ENCODE measurements around the gene PDIA3. TPM values are rescaled to one million over a fixed set of nuclear protein-coding genes. Genes with fewer than 3 reads are reported as not detected.
A peak's percentile ranks its signal among the peaks of the same experiment; 100 is the strongest.

PDIA3 gene
- total RNA-seq, 2 donors from 2014 or later: 578 to 589 TPM

GRCh38 chr15:43775411-43775965, 29.2 kb downstream of the PDIA3 start:
- H3K9ac ChIP-seq (ENCODE audit: extremely low read depth, low read length, poor library complexity, severe bottlenecking): no peak overlapping the region
- WGBS, 2 experiments (ENCODE audit: insufficient coverage in 1 of 2, insufficient read length in 1 of 2): 100% methylated on average over 1 of the region's 1 CpG; no CpG with 5 or more reads in 1 of the 2 experiments
- H3K9me3 Mint-ChIP-seq: no peaks in the 10 kb centered on the region
- H3K27me3 ChIP-seq (ENCODE audit: control insufficient read depth, insufficient read depth, low read length, poor library complexity, severe bottlenecking): no peaks in the 10 kb centered on the region
- no peak overlapping the region for H3K4me3 ChIP-seq (ENCODE audit: low read length)
- no peaks in the 10 kb centered on the region for H3K9me3 ChIP-seq (ENCODE audit: control insufficient read depth, low read length)
- DNase-seq: peak; percentile 86
- H3K4me1 Mint-ChIP-seq: peaks cover 12% of the 10 kb centered on the region
- peak overlapping the region; percentile 66 for H3K4me3 Mint-ChIP-seq
- H3K4me1 ChIP-seq (ENCODE audit: control insufficient read depth, insufficient read depth, low read length): no peaks in the 10 kb centered on the region
- H3K36me3 Mint-ChIP-seq (ENCODE audit: low read depth): peaks cover 31% of the 10 kb centered on the region
- H3K36me3 ChIP-seq (ENCODE audit: control insufficient read depth, insufficient read depth, low read length): peaks cover 40% of the 10 kb centered on the region
- TF ChIP-seq, protein P1, sequence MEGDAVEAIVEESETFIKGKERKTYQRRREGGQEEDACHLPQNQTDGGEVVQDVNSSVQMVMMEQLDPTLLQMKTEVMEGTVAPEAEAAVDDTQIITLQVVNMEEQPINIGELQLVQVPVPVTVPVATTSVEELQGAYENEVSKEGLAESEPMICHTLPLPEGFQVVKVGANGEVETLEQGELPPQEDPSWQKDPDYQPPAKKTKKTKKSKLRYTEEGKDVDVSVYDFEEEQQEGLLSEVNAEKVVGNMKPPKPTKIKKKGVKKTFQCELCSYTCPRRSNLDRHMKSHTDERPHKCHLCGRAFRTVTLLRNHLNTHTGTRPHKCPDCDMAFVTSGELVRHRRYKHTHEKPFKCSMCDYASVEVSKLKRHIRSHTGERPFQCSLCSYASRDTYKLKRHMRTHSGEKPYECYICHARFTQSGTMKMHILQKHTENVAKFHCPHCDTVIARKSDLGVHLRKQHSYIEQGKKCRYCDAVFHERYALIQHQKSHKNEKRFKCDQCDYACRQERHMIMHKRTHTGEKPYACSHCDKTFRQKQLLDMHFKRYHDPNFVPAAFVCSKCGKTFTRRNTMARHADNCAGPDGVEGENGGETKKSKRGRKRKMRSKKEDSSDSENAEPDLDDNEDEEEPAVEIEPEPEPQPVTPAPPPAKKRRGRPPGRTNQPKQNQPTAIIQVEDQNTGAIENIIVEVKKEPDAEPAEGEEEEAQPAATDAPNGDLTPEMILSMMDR (conservative IDR thresholded peaks at IDR 0.05): peak; percentile 73
- peaks cover 8% of the 10 kb centered on the region for H3K27me3 Mint-ChIP-seq (ENCODE audit: insufficient read depth)
- H3K27ac ChIP-seq (ENCODE audit: low read depth, low read length): no peak overlapping the region
- no peak overlapping the region for H3K27ac Mint-ChIP-seq

GRCh38 chr15:43776101-43776717, 30.0 kb downstream of the PDIA3 start:
- H3K4me1 Mint-ChIP-seq: peaks cover 12% of the 10 kb centered on the region
- H3K27me3 ChIP-seq (ENCODE audit: control insufficient read depth, insufficient read depth, low read length, poor library complexity, severe bottlenecking): no peaks in the 10 kb centered on the region
- peak overlapping the region; percentile 78 for H3K27ac Mint-ChIP-seq
- H3K9me3 ChIP-seq (ENCODE audit: control insufficient read depth, low read length): no peaks in the 10 kb centered on the region
- 11% methylated on average over 35 of the region's 35 CpGs; no CpG with 5 or more reads in 1 of the 2 experiments for WGBS, 2 experiments (ENCODE audit: insufficient coverage in 1 of 2, insufficient read length in 1 of 2)
- no peaks in the 10 kb centered on the region for H3K4me1 ChIP-seq (ENCODE audit: control insufficient read depth, insufficient read depth, low read length)
- TF ChIP-seq, protein P1 (conservative IDR thresholded peaks at IDR 0.05): no peak
- peak overlapping the region; percentile 66 for H3K4me3 Mint-ChIP-seq
- H3K9ac ChIP-seq (ENCODE audit: extremely low read depth, low read length, poor library complexity, severe bottlenecking): peak overlapping the region; percentile 25
- H3K36me3 ChIP-seq (ENCODE audit: control insufficient read depth, insufficient read depth, low read length): peaks cover 33% of the 10 kb centered on the region
- DNase-seq: peak; percentile 84
- H3K27me3 Mint-ChIP-seq (ENCODE audit: insufficient read depth): peaks cover 13% of the 10 kb centered on the region
- peaks cover 25% of the 10 kb centered on the region for H3K36me3 Mint-ChIP-seq (ENCODE audit: low read depth)
- H3K4me3 ChIP-seq (ENCODE audit: low read length): peak overlapping the region; percentile 83
- no peak overlapping the region for H3K27ac ChIP-seq (ENCODE audit: low read depth, low read length)
- no peaks in the 10 kb centered on the region for H3K9me3 Mint-ChIP-seq

DNA sequence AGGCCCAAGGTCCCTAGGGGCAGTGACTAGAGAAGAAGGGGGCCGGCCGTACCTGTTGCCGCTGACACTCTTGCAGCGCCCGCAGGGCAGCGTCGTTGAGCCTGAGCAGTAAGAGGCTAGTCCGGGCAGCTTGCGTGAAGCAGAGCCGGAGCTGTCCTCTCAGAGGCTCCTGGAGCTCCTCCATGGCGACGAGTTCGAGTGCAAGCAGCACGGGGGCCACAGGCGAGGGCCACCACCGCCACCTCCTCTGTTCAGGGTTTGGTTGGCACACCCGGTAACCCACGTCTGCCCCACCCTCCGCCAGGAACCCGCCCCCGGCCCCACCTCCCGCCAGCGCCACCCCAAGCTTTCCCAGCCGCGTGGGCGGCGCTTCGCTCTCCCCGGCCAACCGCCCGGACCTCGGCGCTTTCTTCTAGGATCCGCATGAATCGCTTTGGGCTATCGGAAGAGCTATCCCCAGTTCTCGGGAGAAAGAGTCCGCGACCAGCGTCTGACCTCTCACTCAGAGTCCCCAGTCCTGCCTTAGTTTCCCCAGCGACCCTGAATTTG, 30.6 kb downstream of the PDIA3 start, which contains the start of gene ELL3:
Gene ELL3, minus strand, starts transcription at position 249 of the 549 bp plus-strand sequence. Its CDS starts 65 bp downstream, at position 184.
- Mint-ChIP-seq H3K27me3 (ENCODE audit: insufficient read depth) (peaks cover 13% of the 10 kb centered on the region), H3K9me3 (no peaks in the 10 kb centered on the region), H3K27ac (peak within 1 kb of the TSS; percentile 78), H3K36me3 (ENCODE audit: low read depth) (peaks cover 20% of the 10 kb centered on the region), H3K4me1 (peaks cover 12% of the 10 kb centered on the region), H3K4me3 (peak within 1 kb of the TSS; percentile 66)
- Histone ChIP-seq H3K4me1 (ENCODE audit: control insufficient read depth, insufficient read depth, low read length) (no peaks in the 10 kb centered on the region), H3K9me3 (ENCODE audit: control insufficient read depth, low read length) (no peaks in the 10 kb centered on the region), H3K4me3 (ENCODE audit: low read length) (peak within 1 kb of the TSS; percentile 83), H3K36me3 (ENCODE audit: control insufficient read depth, insufficient read depth, low read length) (peaks cover 27% of the 10 kb centered on the region), H3K27me3 (ENCODE audit: control insufficient read depth, insufficient read depth, low read length, poor library complexity, severe bottlenecking) (no peaks in the 10 kb centered on the region), H3K27ac (ENCODE audit: low read depth, low read length) (no peak within 1 kb of the TSS), H3K9ac (ENCODE audit: extremely low read depth, low read length, poor library complexity, severe bottlenecking) (peak within 1 kb of the TSS; percentile 25)
- TF ChIP-seq, protein P1 (conservative IDR thresholded peaks at IDR 0.05): no peak
- 1% methylated on average over 19 to 41 of the region's 41 CpGs for WGBS, 2 experiments (ENCODE audit: insufficient coverage in 1 of 2, insufficient read length in 1 of 2)
- DNase-seq: peak; percentile 90

Measured in endodermal cell (in vitro differentiated cells).